ENCODE results near the gene OR51B2.
"Not testable (repeated sequence)": the region's sequence is repeated elsewhere in the genome, so short reads cannot be mapped to it uniquely, and the experiment has no call there.

OR51B2 gene, protein sequence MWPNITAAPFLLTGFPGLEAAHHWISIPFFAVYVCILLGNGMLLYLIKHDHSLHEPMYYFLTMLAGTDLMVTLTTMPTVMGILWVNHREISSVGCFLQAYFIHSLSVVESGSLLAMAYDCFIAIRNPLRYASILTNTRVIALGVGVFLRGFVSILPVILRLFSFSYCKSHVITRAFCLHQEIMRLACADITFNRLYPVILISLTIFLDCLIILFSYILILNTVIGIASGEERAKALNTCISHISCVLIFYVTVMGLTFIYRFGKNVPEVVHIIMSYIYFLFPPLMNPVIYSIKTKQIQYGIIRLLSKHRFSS

DNA sequence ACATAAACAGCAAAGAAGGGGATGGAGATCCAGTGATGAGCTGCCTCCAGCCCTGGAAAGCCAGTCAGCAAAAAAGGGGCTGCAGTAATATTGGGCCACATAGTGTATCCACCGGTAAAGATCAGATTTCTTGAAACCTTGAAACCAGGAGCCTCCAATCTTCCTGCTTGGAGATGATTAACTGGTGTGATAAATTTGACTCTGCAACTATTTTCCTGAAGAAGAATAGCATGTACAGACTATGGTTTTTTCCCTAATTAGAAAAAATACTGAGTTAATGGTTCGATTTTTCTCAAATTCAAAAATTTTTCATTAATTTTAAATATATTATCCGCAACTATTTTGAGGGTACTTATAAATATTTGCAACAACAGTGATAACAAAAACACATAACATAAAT is at the start of gene OR51B2:
Gene OR51B2 (minus strand): TSS at position 101 of the 400 bp plus-strand sequence. CDS start 0 bp downstream, at position 101.
- Mint-ChIP-seq H3K9me3 (no peaks in the 10 kb centered on the region), H3K36me3 (ENCODE audit: low read depth) (no peaks in the 10 kb centered on the region), H3K27ac (no peak within 1 kb of the TSS), H3K27me3 (no peaks in the 10 kb centered on the region), H3K4me1 (ENCODE audit: low read depth) (no peaks in the 10 kb centered on the region), H3K4me3 (no peak within 1 kb of the TSS)
- intact Hi-C loops (cut with micrococcal nuclease), result no loop called here

DNA sequence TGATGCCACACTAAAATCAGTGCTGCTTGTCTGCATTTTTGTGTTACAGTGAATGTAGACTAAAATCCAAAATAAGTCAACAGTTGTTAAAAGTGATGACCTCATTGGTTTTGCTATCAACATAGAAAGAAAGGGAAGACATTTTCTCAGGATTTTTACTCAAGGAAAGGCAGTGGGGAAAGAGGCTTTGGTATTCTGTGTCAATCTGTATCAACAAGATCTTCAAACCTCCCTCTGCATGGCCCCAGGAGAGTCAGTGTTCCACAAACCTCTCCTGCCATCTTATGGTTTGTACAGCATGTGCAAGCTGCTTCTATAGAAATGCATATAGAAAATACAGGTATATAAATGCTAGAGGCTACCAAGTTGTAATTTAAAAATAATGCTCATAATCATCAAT is 45.7 kb upstream of the OR51B2 start:
- Mint-ChIP-seq H3K9me3 (peaks cover 10% of the 10 kb centered on the region), H3K4me1 (ENCODE audit: low read depth) (no peaks in the 10 kb centered on the region), H3K27ac (no peak overlapping the region), H3K36me3 (ENCODE audit: low read depth) (no peaks in the 10 kb centered on the region), H3K4me3 (no peak overlapping the region), H3K27me3 (no peaks in the 10 kb centered on the region)
- intact Hi-C loops (cut with micrococcal nuclease), result no loop called here

DNA sequence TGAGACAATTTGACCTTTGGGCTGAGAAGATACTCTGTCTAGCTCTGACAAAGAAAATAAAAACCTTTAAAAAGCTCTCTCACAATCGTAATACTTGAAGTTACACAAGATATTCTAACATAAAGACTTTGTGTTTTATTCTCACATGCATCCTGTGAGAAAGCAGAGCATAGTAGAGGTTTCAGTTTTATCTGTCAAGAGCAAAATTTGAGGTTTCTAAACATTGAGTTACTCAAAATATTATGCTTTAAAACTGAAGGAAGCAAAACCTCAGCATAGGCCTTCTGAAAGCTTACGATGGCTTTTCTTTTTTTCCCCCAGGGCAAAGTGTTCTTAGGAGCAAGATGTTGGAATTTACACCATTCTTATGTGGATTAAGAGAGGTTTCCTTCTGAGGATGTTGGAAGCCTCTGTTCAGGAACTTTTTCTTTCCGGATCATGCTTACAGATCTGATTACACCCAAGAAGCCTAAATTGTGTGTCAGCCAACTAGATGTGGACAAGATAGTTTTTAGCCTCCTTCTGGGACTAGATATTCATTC is 44.5 kb upstream of the OR51B2 start:
- intact Hi-C loops (cut with micrococcal nuclease), result no loop called here
- Mint-ChIP-seq H3K27me3 (no peaks in the 10 kb centered on the region), H3K27ac (no peak overlapping the region), H3K36me3 (ENCODE audit: low read depth) (no peaks in the 10 kb centered on the region), H3K4me3 (no peak overlapping the region), H3K9me3 (no peaks in the 10 kb centered on the region), H3K4me1 (ENCODE audit: low read depth) (no peaks in the 10 kb centered on the region)

DNA sequence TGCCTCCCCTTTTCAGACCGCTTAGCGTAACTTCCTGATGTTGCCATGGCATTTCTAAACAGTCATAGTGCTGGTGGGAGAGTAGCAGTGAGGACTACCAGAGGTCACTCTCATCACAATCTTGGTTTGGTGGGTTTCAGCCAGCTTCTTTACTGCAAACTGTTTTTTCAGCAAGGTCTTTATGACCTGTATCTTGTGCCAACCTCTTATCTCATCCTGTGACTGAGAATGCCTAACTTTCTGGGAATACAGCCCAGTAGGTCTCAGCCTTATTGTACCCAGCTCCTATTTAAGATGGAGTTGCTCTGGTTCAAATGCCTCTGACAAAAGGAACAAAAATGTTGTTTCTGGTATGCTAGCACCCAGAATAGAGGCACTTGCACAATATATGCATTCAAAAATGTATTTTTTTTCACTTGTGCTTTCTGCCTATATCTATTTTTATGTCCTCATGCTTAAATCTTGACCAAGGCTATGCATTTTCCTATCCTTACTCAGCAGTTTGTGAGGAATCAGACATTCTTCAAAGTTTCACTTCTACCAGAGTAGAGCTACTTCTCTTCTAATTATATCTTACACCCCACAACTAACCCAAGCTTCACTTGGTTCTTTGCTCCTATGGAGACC is 43.5 kb upstream of the OR51B2 start:
- Mint-ChIP-seq H3K27me3 (no peaks in the 10 kb centered on the region), H3K9me3 (no peaks in the 10 kb centered on the region), H3K36me3 (ENCODE audit: low read depth) (no peaks in the 10 kb centered on the region), H3K4me3 (no peak overlapping the region), H3K27ac (no peak overlapping the region), H3K4me1 (ENCODE audit: low read depth) (no peaks in the 10 kb centered on the region)
- intact Hi-C loops (cut with micrococcal nuclease), result no loop called here

DNA sequence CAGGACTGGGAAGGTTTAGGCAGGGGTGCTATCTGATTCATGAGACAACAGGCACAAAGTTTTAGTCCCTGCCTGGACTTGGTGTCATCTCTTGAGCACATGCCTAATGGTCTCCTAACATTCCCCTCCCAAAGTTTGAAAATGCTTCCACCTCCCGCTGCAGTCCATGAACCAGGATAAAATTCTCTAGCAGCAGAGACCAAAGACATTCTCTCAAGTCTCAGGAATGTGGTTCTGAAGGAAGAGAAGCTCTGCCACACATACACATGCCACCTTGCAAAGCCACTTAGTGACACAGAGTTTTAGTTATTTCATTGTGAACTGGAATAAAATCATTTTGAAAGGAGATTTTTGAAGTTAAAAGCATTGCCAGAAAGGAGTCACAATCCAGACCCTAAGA is 42.8 kb upstream of the OR51B2 start:
- no peak overlapping the region for H3K27ac Mint-ChIP-seq
- H3K27me3 Mint-ChIP-seq, result no peaks in the 10 kb centered on the region
- no peak overlapping the region for H3K4me3 Mint-ChIP-seq
- intact Hi-C loops (cut with micrococcal nuclease), result no loop called here
- H3K9me3 Mint-ChIP-seq, result no peaks in the 10 kb centered on the region
- no peaks in the 10 kb centered on the region for H3K4me1 Mint-ChIP-seq (ENCODE audit: low read depth)
- H3K36me3 Mint-ChIP-seq (ENCODE audit: low read depth), result no peaks in the 10 kb centered on the region

DNA sequence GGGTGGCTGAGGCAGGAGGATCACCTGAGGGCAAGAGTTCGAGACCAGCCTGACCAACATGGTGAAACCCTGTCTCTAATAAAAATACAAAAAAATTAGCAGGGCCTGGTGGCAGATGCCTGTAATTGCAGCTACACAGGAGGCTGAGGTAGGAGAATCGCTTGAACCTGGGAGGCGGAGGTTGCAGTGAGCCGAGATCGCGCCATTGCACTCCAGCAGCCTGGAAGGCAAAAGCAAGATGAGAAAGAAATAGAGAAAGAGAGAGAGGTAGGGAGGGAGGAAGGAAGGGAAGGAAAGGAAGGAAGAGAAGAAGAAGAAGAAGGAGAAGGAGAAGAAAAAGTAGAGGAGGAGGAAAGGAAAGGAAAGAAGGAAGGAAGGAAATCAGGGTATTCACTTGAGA is 42.3 kb upstream of the OR51B2 start:
- H3K9me3 Mint-ChIP-seq; H3K36me3 Mint-ChIP-seq (ENCODE audit: low read depth); H3K27ac Mint-ChIP-seq; intact Hi-C loops (cut with micrococcal nuclease); H3K27me3 Mint-ChIP-seq; H3K4me3 Mint-ChIP-seq; H3K4me1 Mint-ChIP-seq (ENCODE audit: low read depth): not testable (repeated sequence)

DNA sequence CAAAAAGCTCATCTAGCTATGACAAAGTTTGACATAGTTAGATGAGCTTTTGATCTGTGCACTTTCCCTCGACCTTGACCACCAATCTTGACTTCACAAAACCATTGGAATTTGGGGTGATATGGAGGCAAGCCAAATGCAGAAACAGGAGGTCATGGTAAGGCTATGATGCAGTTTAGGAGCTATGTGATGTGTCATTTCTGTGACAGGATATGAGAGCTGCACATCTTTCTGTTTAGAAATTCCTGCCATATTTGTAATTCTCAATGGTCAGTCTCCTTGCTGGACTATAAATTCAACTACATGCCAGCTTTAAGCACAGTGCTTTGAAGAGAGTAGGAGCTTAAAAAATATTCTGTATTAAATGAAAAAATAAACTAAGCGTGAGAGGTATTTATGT is 40.1 kb upstream of the OR51B2 start:
- Mint-ChIP-seq H3K36me3 (ENCODE audit: low read depth) (no peaks in the 10 kb centered on the region), H3K27ac (no peak overlapping the region), H3K4me1 (ENCODE audit: low read depth) (no peaks in the 10 kb centered on the region), H3K9me3 (no peaks in the 10 kb centered on the region), H3K27me3 (no peaks in the 10 kb centered on the region), H3K4me3 (no peak overlapping the region)
- intact Hi-C loops (cut with micrococcal nuclease), result no loop called here

DNA sequence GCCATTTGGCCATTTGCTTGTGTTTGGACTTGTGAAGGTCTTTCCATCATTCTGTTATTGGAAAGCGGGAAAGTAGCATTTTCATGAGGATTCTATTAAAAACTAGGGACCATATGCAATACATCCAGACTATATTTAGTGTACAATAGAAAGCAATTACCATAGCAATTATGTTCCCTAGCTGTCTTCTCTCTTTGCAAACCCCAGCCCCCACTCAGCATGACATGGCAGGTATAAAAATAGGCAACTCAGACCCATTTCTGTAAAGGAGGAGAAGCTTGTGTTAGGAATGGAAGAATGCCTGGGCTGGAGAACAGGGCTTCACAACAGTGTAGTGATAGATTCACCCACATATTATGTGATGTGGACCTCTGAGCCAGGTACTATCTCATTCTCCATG is 39.6 kb upstream of the OR51B2 start:
- Mint-ChIP-seq H3K27ac (no peak overlapping the region), H3K4me1 (ENCODE audit: low read depth) (no peaks in the 10 kb centered on the region), H3K27me3 (no peaks in the 10 kb centered on the region), H3K4me3 (no peak overlapping the region), H3K36me3 (ENCODE audit: low read depth) (no peaks in the 10 kb centered on the region), H3K9me3 (no peaks in the 10 kb centered on the region)
- intact Hi-C loops (cut with micrococcal nuclease), result no loop called here

DNA sequence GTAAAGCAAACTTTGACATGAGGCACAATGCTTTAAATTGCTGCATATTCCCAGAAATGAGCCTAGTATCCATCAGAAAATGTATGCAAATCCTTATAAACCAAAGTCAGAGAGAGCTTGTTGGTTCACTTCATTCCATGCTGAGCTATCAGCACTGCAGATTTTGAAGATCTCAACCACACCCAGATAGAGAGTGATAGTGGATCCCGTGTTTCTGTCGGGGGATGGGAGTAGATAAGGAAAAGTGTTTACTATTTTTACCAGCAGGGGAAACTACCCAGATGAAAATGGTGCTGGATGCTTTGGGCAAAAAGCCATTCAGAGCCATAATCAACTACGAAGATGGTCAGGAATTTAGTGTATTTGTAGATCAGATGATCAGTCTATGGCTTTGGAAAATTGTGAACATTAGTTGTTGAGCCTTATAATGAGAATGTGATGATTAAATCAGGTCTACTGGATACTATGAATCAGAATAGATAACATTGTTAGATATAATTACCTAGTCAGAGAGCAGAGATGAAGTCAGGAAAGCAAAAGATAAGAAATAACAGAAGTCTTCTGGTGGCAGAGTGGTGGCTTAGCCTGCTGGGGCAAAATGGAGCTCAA is 38.0 kb upstream of the OR51B2 start:
- no peak overlapping the region for H3K27ac Mint-ChIP-seq
- intact Hi-C loops (cut with micrococcal nuclease), result no loop called here
- no peaks in the 10 kb centered on the region for H3K9me3 Mint-ChIP-seq
- no peaks in the 10 kb centered on the region for H3K27me3 Mint-ChIP-seq
- H3K4me1 Mint-ChIP-seq (ENCODE audit: low read depth), result no peaks in the 10 kb centered on the region
- H3K36me3 Mint-ChIP-seq (ENCODE audit: low read depth), result no peaks in the 10 kb centered on the region
- H3K4me3 Mint-ChIP-seq, result no peak overlapping the region

DNA sequence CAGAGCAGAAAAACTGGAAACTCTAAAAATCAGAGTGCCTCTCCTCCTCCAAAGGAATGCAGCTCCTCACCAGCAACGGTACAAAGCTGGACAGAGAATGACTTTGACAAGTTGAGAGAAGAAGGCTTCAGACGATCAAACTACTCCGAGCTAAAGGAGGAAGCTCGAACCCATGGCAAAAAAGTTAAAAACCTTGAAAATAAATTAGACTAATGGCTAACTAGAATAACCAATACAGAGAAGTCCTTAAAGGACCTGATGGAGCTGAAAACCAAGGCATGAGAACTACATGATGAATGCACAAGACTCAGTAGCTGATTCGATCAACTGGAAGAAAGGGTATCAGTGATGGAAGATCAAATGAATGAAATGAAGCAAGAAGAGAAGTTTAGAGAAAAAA is 31.9 kb upstream of the OR51B2 start:
- H3K27me3 Mint-ChIP-seq; H3K27ac Mint-ChIP-seq; H3K36me3 Mint-ChIP-seq (ENCODE audit: low read depth); intact Hi-C loops (cut with micrococcal nuclease); H3K4me3 Mint-ChIP-seq; H3K9me3 Mint-ChIP-seq; H3K4me1 Mint-ChIP-seq (ENCODE audit: low read depth): not testable (repeated sequence)

DNA sequence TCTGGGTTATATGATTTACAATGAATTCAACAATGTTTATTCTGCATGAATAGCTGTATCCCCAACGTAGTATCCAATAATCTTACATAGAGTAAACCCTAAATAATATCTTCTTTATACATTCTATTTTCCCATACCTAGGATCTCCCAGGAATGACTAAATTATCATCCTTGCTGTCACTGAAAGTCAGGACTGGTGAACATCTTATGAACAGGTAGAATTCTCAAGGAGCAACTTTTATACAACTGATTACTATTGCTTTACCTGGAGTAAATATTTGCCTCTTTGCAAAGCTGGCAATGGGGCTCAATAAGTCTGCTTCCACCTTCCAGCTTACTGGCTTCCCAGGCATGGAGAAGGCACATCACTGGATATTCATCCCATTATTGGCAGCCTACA is 27.1 kb upstream of the OR51B2 start, which contains the start of gene OR51B6:
Gene OR51B6 (plus strand): TSS at position 301 of the 400 bp plus-strand sequence. CDS start 0 bp downstream, at position 301.
- H3K4me3 Mint-ChIP-seq, result no peak within 1 kb of the TSS
- H3K4me1 Mint-ChIP-seq (ENCODE audit: low read depth), result no peaks in the 10 kb centered on the region
- peaks cover 8% of the 10 kb centered on the region for H3K9me3 Mint-ChIP-seq
- intact Hi-C loops (cut with micrococcal nuclease), result no loop called here
- no peak within 1 kb of the TSS for H3K27ac Mint-ChIP-seq
- no peaks in the 10 kb centered on the region for H3K36me3 Mint-ChIP-seq (ENCODE audit: low read depth)
- peaks cover 3% of the 10 kb centered on the region for H3K27me3 Mint-ChIP-seq

DNA sequence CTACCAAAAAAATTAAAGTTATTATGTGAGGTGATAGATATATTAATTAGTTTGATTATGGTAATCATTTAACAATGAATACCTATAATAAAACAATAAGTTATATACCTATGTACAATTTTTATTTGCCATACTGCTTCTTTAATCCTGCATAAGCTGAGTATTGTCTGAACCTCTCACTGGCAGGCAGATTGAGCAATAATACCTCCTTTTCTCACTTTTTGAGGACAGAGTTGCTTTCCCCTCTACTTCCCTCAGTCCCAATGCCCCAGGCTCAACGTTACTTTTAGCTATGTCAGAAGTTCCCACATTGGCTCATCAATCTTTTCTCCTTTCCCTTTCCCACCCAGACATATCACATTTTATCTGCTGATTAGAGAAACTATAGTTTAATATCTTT is 25.5 kb upstream of the OR51B2 start:
- no peaks in the 10 kb centered on the region for H3K4me1 Mint-ChIP-seq (ENCODE audit: low read depth)
- no peak overlapping the region for H3K4me3 Mint-ChIP-seq
- intact Hi-C loops (cut with micrococcal nuclease), result no loop called here
- H3K36me3 Mint-ChIP-seq (ENCODE audit: low read depth), result no peaks in the 10 kb centered on the region
- no peak overlapping the region for H3K27ac Mint-ChIP-seq
- H3K27me3 Mint-ChIP-seq, result peaks cover 3% of the 10 kb centered on the region
- peaks cover 3% of the 10 kb centered on the region for H3K9me3 Mint-ChIP-seq

DNA sequence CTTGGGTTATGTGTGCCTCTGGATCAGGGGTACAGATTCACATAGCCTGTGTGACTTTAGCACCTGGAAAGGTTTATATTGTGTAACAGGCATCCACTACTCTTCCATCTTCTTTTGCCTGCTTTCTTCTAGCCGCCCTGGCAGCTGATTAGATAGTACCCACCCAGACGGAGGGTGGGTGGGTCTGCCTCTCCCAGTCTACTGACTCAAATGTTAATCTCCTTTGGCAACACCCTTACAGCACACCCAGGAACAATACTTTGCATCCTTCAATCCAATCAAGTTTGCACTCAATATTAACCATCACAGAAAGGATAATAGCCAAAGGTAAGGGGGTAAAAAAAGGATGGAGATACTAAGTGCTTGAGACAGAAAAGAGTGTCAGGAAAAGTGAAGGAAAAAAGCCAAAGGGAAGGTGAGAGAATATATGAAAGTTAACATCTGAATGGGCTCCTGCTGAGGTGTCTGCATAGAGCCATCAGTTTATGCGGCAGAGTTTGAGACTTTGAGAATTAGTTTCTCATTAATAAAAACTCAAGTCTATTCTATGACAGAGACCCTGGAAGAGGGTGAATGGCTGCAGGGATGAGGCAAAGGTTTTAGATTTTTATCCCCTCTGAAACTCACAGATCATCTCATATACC is 24.6 kb upstream of the OR51B2 start:
- Mint-ChIP-seq H3K27me3 (peaks cover 3% of the 10 kb centered on the region), H3K27ac (no peak overlapping the region), H3K4me1 (ENCODE audit: low read depth) (no peaks in the 10 kb centered on the region), H3K4me3 (no peak overlapping the region), H3K9me3 (no peaks in the 10 kb centered on the region), H3K36me3 (ENCODE audit: low read depth) (no peaks in the 10 kb centered on the region)
- intact Hi-C loops (cut with micrococcal nuclease), result no loop called here

DNA sequence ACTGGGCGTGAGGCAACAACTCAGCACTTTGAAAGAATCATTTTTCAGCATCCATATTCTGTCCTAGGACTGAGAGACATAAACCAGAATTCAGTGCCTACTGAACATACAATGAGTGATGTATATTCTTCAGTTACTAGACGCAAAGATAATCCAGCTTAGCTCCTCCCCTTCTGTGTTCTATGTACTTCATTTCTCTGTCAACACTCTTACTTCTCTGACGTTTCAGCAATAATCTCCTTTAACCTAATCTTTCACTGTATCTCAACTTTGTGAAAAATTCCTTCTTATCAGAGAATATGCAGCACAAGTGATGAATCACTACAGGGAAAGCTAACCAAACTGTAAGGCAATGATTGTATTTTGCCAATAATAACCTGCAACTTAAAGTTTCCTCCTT is 21.7 kb upstream of the OR51B2 start:
- no peak overlapping the region for H3K27ac Mint-ChIP-seq
- H3K36me3 Mint-ChIP-seq (ENCODE audit: low read depth), result no peaks in the 10 kb centered on the region
- H3K9me3 Mint-ChIP-seq, result no peaks in the 10 kb centered on the region
- intact Hi-C loops (cut with micrococcal nuclease), result no loop called here
- no peak overlapping the region for H3K4me3 Mint-ChIP-seq
- H3K4me1 Mint-ChIP-seq (ENCODE audit: low read depth), result no peaks in the 10 kb centered on the region
- peaks cover 3% of the 10 kb centered on the region for H3K27me3 Mint-ChIP-seq

Data from dendritic cell treated with granulocyte-macrophage colony-stimulating factor and Interleukin-4, amounts not matched to agents 40 ng/mL and 50 ng/mL, for 4 days (primary cell).